HCT116 (cell line): ENCODE data around the gene LAGE3. TPM values are rescaled to one million over a fixed set of nuclear protein-coding genes. Genes with fewer than 3 reads are reported as not detected.

Source experiments
- ATAC-seq: fragments of 200-7000 bp; cut with Tn5 transposase; 2 replicates; pipeline ENCODE4 v1.9.1; 2020; ENCODE audit warnings: mild to moderate bottlenecking, moderate library complexity
- BruUV-seq: library from RNA; stranded (reverse); fragments of 400-500 nt; replicated peaks from 2 replicates; lab custom pipeline; 2021; lab: Mats Ljungman, UMichigan
- CTCF ChIA-PET: fragments of 300-600 bp; sonication (Branson Sonifier 250); formaldehyde crosslinking; loops from one replicate; lab custom pipeline; 2021; ENCODE audit warnings: antibody characterized with exemption; lab: Charles Lee
- POLR2A ChIA-PET: fragments of 300-600, 350-600 bp; sonication (Branson Sonifier 250); formaldehyde crosslinking; loops from one replicate; lab custom pipeline; 2021; ENCODE audit warnings: antibody characterized with exemption; lab: Charles Lee
- RAD21 ChIA-PET, 2 experiments: fragments of 300-600 bp; sonication (Branson Sonifier 250); formaldehyde crosslinking; loops; one replicate each; lab custom pipeline; 2023; ENCODE audit warnings: low total read pairs in 2 of 2; ENCODE audit not compliant: uncharacterized antibody in 2 of 2, unreplicated experiment in 2 of 2, low non-redundant PET in 1 of 2; lab: Charles Lee
- DNase-seq: peaks from one replicate; pipeline ENCODE4 v3.0.0-alpha.2; 2010; ENCODE audit warnings: low read depth, low spot score
- H2AFZ ChIP-seq: fragments of 200-600 bp; shearing (Covaris generic), sonication (generic); 2 replicates; pipeline ENCODE4 v1.6.1; 2017; ENCODE audit warnings: low read depth, mixed run types, mixed read lengths, antibody characterized with exemption, low read length; ENCODE audit not compliant: poor library complexity, severe bottlenecking
- H3K27ac ChIP-seq: 2 replicates; pipeline ENCODE4 v1.5.1; 2012; ENCODE audit warnings: low read depth, low read length
- H3K27me3 ChIP-seq: fragments of 200-600 bp; sonication (generic); 2 replicates; pipeline ENCODE4 v1.6.1; 2016; ENCODE audit warnings: mixed run types, low read length, mixed read lengths; ENCODE audit not compliant: insufficient read depth
- H3K36me3 ChIP-seq, 2 experiments: fragments of 200-500 bp in 1 of 2; fragments of 200-600 bp in 1 of 2; sonication (Bioruptor generic) in 1 of 2; sonication (generic) in 1 of 2; 2 replicates each; pipeline versions ENCODE4 v1.5.1 to v1.6.1; 2014 to 2016; ENCODE audit warnings: low read length in 2 of 2, inconsistent platforms in 1 of 2, mixed read lengths in 1 of 2, mixed run types in 1 of 2; ENCODE audit not compliant: insufficient read depth in 2 of 2, control insufficient read depth in 1 of 2
- H3K4me1 ChIP-seq, 2 experiments: fragments of 200-600 bp in 1 of 2; sonication (generic) in 1 of 2; 2 replicates each; pipeline versions ENCODE4 v1.5.1 to v1.6.1; 2012 to 2017; ENCODE audit warnings: low read length in 2 of 2, inconsistent platforms in 1 of 2, mild to moderate bottlenecking in 1 of 2, mixed read lengths in 1 of 2, mixed run types in 1 of 2, moderate library complexity in 1 of 2; ENCODE audit not compliant: insufficient read depth in 2 of 2, control insufficient read depth in 1 of 2
- H3K4me2 ChIP-seq: fragments of 200-600 bp; sonication (generic); 2 replicates; pipeline ENCODE4 v1.6.1; 2017; ENCODE audit warnings: mixed run types, low read length, mixed read lengths
- H3K4me3 ChIP-seq, 2 experiments: fragments of 200-600 bp in 1 of 2; sonication (generic) in 1 of 2; replicated peaks in 1 of 2; 2 replicates each; pipeline ENCODE4 v1.5.1; 2011 to 2016; ENCODE audit warnings: low read length in 2 of 2, control low read depth in 1 of 2, low read depth in 1 of 2, mild to moderate bottlenecking in 1 of 2, mixed read lengths in 1 of 2, mixed run types in 1 of 2
- H3K79me2 ChIP-seq: fragments of 200-600 bp; sonication (generic); 2 replicates; pipeline ENCODE4 v1.6.1; 2017; ENCODE audit warnings: mild to moderate bottlenecking, mixed run types, low read length, moderate library complexity, mixed read lengths; ENCODE audit not compliant: insufficient read depth
- H3K9ac ChIP-seq: fragments of 200-600 bp; sonication (generic); 2 replicates; pipeline ENCODE4 v1.6.1; 2016; ENCODE audit warnings: low read length, mixed read lengths
- H3K9me2 ChIP-seq: fragments of 200-600 bp; sonication (generic), shearing (Covaris generic); 2 replicates; pipeline ENCODE4 v1.6.1; 2017; ENCODE audit warnings: mixed run types, mild to moderate bottlenecking, moderate library complexity; ENCODE audit not compliant: insufficient read depth
- H3K9me3 ChIP-seq, 2 experiments: fragments of 200-500 bp in 1 of 2; fragments of 200-600 bp in 1 of 2; sonication (Bioruptor generic) in 1 of 2; sonication (generic) in 1 of 2; 2 replicates each; pipeline ENCODE4 v1.6.1; 2014 to 2017; ENCODE audit warnings: low read length in 2 of 2, mixed read lengths in 2 of 2, inconsistent platforms in 1 of 2, low read depth in 1 of 2, mild to moderate bottlenecking in 1 of 2, mixed run types in 1 of 2, moderate library complexity in 1 of 2; ENCODE audit not compliant: control insufficient read depth in 1 of 2, insufficient read depth in 1 of 2
- H4K20me1 ChIP-seq: fragments of 200-600 bp; sonication (generic), shearing (Covaris generic); 2 replicates; pipeline ENCODE4 v1.6.1; 2017; ENCODE audit warnings: mixed run types, mild to moderate bottlenecking, moderate library complexity; ENCODE audit not compliant: insufficient read depth
- ATF3 ChIP-seq: IDR thresholded peaks from 2 replicates; pipeline ENCODE4 v1.6.1; 2012
- CTCF ChIP-seq, 3 experiments: fragments of 200-600 bp in 1 of 3; sonication (generic) in 1 of 3; IDR thresholded peaks in 2 of 3; conservative IDR thresholded peaks in 1 of 3; 2 replicates each; pipeline ENCODE4 v1.5.1; 2012 to 2017; ENCODE audit warnings: low read depth in 2 of 3, low read length in 2 of 3, antibody characterized with exemption in 1 of 3, borderline replicate concordance in 1 of 3, control low read depth in 1 of 3, mild to moderate bottlenecking in 1 of 3, mixed read lengths in 1 of 3, mixed run types in 1 of 3, moderate library complexity in 1 of 3; ENCODE audit not compliant: insufficient read depth in 1 of 3
- JUND ChIP-seq: IDR thresholded peaks from 2 replicates; pipeline ENCODE4 v1.6.1; 2012
- POLR2AphosphoS5 ChIP-seq: IDR thresholded peaks from 2 replicates; pipeline ENCODE4 v1.6.1; 2011; ENCODE audit warnings: mild to moderate bottlenecking, low read depth, low read length, moderate library complexity
- RAD21 ChIP-seq: IDR thresholded peaks from 2 replicates; pipeline ENCODE4 v1.6.1; 2012; ENCODE audit warnings: low read depth, mild to moderate bottlenecking
- SIN3A ChIP-seq: IDR thresholded peaks from 2 replicates; pipeline ENCODE4 v1.6.1; 2012; ENCODE audit warnings: low read depth
- TCF7L2 ChIP-seq: IDR thresholded peaks from 2 replicates; pipeline ENCODE4 v1.7.0; 2011; ENCODE audit warnings: borderline replicate concordance, inconsistent platforms; ENCODE audit not compliant: insufficient read depth, insufficient read length; ENCODE audit errors: extremely low read depth
- intact Hi-C: fragments of 100-400 bp; cut with micrococcal nuclease; formaldehyde crosslinking; loops from 2 replicates; pipeline ENCODE4 v1.10.0; 2022
- total RNA-seq: library from RNA; stranded (reverse); gene quantifications from one replicate; pipeline ENCODE4 v1.2.1, GENCODE V29; 2021; ENCODE audit not compliant: unreplicated experiment

The LAGE3 gene
- total RNA-seq, 1 experiment from 2014 or later: 42.8 TPM

GRCh38 chrX:154526901-154527675, 48.0 kb upstream of the LAGE3 start:
- ChIA-PET RAD21 (no interaction called here), CTCF (interaction anchor here (1.3 kb wide), 1 partner anchor 154 kb away, joined by 8 read pairs; no protein-coding TSS in a partner anchor), POLR2A (interaction anchor here (1.5 kb wide), 1 partner anchor 115 kb away, joined by 4 read pairs; the partner anchor contains the start of gene TAFAZZIN)
- Histone ChIP-seq H3K36me3 (no peaks in the 10 kb centered on the region), H3K9me2 (no peaks in the 10 kb centered on the region), H3K4me3 (peak overlapping the region in 1 of 2 experiments; percentile 20; a peak in 2 of 4 replicates), H4K20me1 (no peaks in the 10 kb centered on the region), H3K4me2 (peak overlapping the region; percentile 68), H3K27me3 (no peaks in the 10 kb centered on the region), H3K27ac (peak overlapping the region; percentile 59), H2AFZ (no peak overlapping the region), H3K9ac (peak overlapping the region; percentile 33; the same call in 1 of the 2 replicates), H3K4me1 (peaks cover 8 to 16% of the 10 kb centered on the region in 2 experiments), H3K9me3 (no peaks in the 10 kb centered on the region), H3K79me2 (no peaks in the 10 kb centered on the region)
- ATAC-seq (peak; percentile 88), DNase-seq (peak; percentile 27)
- intact Hi-C loops: no loop called here
- TF ChIP-seq JUND (no peak), POLR2AphosphoS5 (no peak), ATF3 (no peak), RAD21 (no peak), SIN3A (no peak), CTCF (IDR thresholded peaks at IDR 0.05 in 2 of 3, conservative IDR thresholded peaks at IDR 0.05 in 1 of 3; ENCODE audit: borderline replicate concordance in 1 of 3, insufficient read depth in 1 of 3, low read depth in 2 of 3, low read length in 2 of 3) (peak in 2 of 3 experiments; percentile 40 to 62; a peak in 4 of 6 replicates), TCF7L2 (no peak)
- BruUV-seq: no TSS peak
